Posterior vena cava (tissue), 2 donors: ENCODE data around the gene RAG2. TPM values are rescaled to one million over a fixed set of nuclear protein-coding genes. Genes with fewer than 3 reads are reported as not detected.

Experiments
- DNase-seq: peaks from one replicate; pipeline ENCODE4 v3.0.0-alpha.2; 2020; ENCODE audit warnings: low spot score
- intact Hi-C, 2 donors: fragments of 100-400 bp; cut with DNase I; formaldehyde crosslinking; loops; one replicate each; pipeline versions ENCODE4 v1.14.1 to v1.14.2; 2022 to 2023
- long read RNA-seq, 2 donors: library from polyadenylated mRNA; unstranded; transcript quantifications; one replicate each; pipeline ENCODE4 v2.0.0, GENCODE V29; 2020 to 2021
- total RNA-seq, 2 donors: library from RNA; stranded (reverse); fragmentation: NEBNext Ultra II Directional; extraction: Animal tissue kit (Norgen Biotek cat#: 25700); gene quantifications; one replicate each; pipeline ENCODE4 v1.2.1, GENCODE V29; 2021
- donor health status: DM: yes; HTN: yes; CAD: no.
- donor health status: DM: yes; HTN: yes; CAD: no.

Gene RAG2
- total RNA-seq = not detected
- long read RNA-seq, donor 1 = 0 reads
- long read RNA-seq, donor 2 = 0 reads

GRCh38 chr11:36598051-36598450 is at the start of gene RAG2:
Gene RAG2, minus strand, starts transcription at chr11:36598236. Its CDS starts 4,068 bp downstream, at chr11:36594168.
- intact Hi-C loops = no loop called here
- DNase-seq = no peak

- intact Hi-C loops = no loop called here
- DNase-seq = no peak
Observed at GRCh38 chr11:36638556-36638955, 40.5 kb upstream of the RAG2 start.

GRCh38 chr11:36635066-36635862 is 37.2 kb upstream of the RAG2 start:
- intact Hi-C loops = no loop called here
- no peak for DNase-seq

GRCh38 chr11:36631774-36632173 is 33.7 kb upstream of the RAG2 start:
- intact Hi-C loops = no loop called here
- DNase-seq = no peak

- no peak for DNase-seq
- intact Hi-C loops = no loop called here
Observed at GRCh38 chr11:36628765-36629244, 30.8 kb upstream of the RAG2 start.

GRCh38 chr11:36628141-36628540 is 30.1 kb upstream of the RAG2 start:
- no peak for DNase-seq
- intact Hi-C loops = no loop called here

GRCh38 chr11:36627471-36627870 is 29.4 kb upstream of the RAG2 start:
- intact Hi-C loops = no loop called here
- DNase-seq = no peak

- no peak for DNase-seq
- intact Hi-C loops = no loop called here
Observed at GRCh38 chr11:36627006-36627405, 29.0 kb upstream of the RAG2 start.

- no peak for DNase-seq
- intact Hi-C loops = no loop called here
Observed at GRCh38 chr11:36623494-36623893, 25.5 kb upstream of the RAG2 start.

- DNase-seq = no peak
- intact Hi-C loops = no loop called here
Observed at GRCh38 chr11:36622431-36623136, 24.5 kb upstream of the RAG2 start.

- intact Hi-C loops = no loop called here
Observed at GRCh38 chr11:36620246-36620645, 22.2 kb upstream of the RAG2 start.

GRCh38 chr11:36619502-36619901 is 21.5 kb upstream of the RAG2 start:
- DNase-seq = no peak
- intact Hi-C loops = no loop called here

More at GRCh38 chr11:36620246-36620645, 22.2 kb upstream of the RAG2 start:
- no peak for DNase-seq

- intact Hi-C loops = no loop called here
- DNase-seq = no peak
Observed at GRCh38 chr11:36618363-36619047, 20.5 kb upstream of the RAG2 start.

GRCh38 chr11:36617543-36618362 is 19.7 kb upstream of the RAG2 start:
- intact Hi-C loops = no loop called here
- DNase-seq = no peak

- intact Hi-C loops = no loop called here
- DNase-seq = no peak
Observed at GRCh38 chr11:36615826-36616225, 17.8 kb upstream of the RAG2 start.

GRCh38 chr11:36609383-36609782 is 11.3 kb upstream of the RAG2 start:
- intact Hi-C loops = no loop called here
- no peak for DNase-seq

GRCh38 chr11:36608491-36609199 is 10.6 kb upstream of the RAG2 start:
- DNase-seq = no peak
- intact Hi-C loops = no loop called here
